HG02938 (cell line): ENCODE data around the gene PSMD3.

Source experiments
- ATAC-seq: cut with Tn5 transposase; IDR thresholded peaks from one replicate; pipeline ENCODE4 v1.9.1; 2021; ENCODE audit warnings: mild to moderate bottlenecking, moderate library complexity; ENCODE audit not compliant: unreplicated experiment

The PSMD3 gene

DNA sequence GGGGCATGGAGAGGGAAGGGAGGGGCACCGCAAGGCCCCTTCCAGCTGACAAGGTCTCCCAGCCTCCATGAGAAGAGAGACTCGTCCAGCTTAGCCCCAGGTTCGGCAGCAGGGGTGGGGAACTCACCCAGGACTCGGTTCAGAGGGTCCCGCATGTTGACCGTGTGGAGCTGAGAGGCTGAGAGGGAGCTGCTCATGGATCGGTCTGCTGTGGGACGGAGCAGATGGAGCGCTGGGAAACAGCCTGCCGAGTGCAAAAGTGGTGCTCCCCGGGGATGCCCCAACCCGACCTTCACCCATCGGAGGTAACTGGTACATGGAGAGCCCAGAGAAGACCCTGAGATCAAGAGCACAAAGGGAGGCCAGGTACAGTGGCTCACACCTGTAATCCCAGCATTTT lies 39.5 kb downstream of the PSMD3 start:
- ATAC-seq = no peak

DNA sequence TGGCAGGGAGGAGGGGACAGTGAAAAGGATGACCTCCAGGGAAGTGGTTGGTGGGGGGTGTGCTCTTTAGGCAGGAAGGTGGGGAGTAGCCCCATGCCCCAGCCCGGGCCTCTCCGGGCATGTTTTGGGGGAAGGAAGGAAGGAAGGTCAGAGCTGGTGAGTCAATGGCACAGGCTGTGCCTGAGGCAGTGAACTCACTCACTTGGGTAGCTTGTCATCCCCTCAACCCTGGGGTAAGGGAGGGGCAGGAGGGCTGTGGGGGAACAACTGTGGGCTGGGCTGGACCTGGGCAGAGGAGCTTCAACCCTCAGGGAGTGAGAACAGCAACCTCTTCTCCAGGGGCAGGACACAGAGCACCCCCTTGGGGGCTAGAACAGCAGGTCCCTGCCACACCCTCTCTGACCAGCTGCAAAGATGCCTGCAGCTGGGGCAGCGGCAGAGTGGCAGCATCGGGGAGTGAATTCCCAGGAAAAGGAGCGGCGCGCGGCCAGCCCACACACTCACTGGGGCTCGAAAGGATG lies 40.9 kb downstream of the PSMD3 start:
- no peak for ATAC-seq

DNA sequence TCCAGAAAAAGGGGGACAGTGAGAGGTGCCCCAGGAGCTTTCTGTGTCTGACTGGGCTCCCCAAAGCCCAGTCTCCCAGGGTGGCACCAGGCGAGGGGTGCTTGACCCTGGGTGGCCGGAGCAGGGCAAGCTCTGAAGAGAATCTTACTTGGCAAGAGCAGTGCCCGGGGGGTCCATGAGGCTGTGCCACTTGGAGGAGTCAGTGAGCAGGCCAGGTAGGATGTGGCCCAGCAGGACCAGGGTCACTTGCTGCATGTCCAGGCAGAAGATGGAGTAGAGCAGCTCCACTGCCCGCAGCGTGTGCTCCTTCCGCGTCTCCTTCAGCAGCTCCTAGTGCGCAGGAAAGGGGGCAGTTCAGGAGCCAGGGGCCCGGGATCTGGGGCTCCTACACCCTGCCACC lies 41.9 kb downstream of the PSMD3 start:
- no peak for ATAC-seq

DNA sequence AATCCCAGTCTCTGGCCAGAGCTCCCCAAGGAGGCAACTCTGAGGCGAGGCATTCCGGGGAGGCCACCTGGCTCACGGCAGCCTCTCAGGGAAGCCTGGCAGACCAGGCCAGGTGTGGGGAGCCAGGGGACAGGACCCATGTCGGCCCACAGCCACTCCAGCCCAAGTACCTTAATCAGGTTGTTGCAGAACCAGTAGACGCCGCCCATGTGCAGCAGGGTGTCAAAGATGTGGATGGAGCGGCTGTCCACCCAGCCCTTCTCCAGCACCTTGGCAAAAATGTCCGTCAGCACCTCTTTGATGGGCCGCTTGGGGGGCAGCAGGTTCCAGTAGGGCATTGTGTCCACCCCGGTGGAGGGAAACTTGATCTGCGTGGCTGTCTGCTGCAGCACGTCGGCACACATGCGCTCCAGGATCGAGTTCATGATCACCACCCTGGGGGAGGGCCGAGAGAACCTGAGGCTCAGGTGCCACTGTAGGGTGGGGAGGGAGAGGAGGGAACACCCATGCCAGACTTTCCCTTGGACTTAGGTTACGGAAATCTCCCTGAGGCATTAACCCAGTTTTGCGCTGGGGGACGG lies 42.4 kb downstream of the PSMD3 start:
- ATAC-seq = no peak

DNA sequence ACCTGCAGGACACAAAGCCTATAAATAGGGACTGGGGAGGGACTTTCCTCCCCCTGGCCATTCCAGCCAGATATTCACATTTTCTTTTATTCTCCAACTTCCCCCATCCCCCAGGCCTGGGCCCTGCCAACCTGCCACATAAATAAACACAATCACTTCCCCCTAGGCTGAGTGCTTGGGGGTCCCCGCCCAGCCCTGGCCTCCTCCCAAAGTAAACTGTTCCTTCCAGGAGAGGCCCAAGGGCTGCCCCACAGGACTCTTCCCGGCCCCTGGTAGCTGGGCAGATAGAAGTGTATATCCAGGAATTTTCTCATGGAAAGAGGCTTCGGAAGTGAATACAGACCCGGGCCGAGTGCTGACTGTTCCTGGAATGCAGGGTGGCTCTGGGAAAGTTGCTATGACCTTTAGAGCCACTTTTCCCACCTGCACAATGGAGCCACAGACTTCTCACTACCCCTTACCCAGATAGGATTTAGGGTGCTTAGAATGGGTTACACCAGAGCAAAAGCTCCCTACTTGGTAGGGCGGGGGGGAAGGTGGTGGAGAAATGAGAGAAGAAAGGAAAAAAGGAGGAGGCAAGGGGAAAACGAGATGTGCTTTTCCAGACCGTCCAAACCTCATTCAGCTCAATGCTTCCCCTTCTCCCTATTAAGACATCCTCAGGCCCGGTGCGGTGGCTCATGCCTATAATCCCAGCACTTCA lies 43.1 kb downstream of the PSMD3 start:
- no peak for ATAC-seq

DNA sequence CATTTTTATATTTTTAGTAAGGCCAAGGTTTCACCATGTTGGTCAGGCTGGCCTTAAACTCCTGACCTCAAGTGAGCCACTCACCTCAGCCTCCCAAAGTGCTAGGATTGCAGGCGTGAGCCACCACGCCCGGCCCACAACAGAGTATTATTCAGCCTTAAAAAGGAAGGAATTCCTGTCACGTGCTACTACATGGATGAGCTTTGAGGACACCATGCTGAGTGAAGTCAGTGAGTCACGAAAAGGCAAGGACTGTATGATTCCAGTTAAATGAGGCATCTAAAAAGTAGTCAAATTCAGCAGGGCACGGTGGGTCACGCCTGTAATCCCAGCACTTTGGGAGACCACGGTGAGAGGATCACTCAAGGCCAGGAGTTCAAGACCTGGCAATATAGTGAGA lies 44.3 kb downstream of the PSMD3 start:
- no peak for ATAC-seq

DNA sequence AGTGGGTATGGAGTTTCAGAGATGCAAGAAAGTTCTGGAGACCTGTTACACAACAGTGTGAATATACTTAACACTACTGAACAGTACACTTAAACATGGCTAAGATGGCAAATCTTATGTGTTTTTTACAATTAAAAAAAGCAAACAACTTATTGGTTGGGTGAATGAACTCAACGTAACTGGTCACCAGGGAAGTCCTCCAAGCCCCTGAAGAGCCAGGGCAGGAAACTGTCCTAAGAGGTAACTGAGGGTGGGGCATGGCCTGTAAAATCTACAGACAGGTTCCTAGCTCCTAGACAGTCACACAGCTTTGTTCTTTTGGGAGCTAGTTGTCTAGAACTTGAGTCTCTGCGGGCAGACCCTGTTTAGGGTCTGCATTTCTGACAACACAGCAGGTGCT lies 45.0 kb downstream of the PSMD3 start:
- ATAC-seq = no peak

DNA sequence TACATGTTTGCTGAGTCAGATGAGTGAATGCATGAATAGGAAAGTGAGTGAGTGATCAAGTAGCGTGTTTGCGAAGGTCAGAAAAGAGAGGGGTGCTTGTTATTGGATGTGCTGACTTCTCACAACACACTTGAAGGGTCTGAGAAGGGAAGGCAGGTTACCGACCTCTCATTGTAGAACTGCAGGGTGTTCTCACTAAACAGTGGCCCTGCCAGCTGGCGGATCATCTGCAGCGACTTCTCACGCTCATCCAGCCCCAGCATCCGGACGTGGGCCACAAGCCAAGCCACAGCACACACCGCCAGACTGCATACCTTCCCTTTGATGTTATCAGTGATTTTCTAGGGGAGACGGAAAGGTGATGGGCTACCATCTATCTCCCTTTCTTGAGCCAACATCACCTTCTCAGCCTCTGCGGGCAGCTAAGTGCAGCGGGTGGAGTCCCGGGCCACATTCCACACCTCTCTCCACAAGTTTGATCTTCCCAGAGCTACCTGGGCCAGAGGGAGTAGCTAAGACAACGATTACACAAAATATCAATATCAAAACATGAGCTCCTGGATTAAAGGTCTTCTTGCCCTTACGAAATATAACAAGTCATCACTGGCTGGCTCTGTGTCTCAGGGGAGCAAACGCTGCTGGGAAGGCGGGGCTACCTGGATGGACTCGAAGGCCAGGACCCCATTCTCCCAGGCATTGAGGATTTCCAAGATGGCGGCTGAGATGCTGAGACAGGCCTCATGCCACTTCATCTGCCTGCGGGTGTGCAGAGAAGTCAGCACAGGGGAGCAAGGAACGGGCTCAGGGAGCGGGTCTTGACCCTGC lies 45.6 kb downstream of the PSMD3 start:
- no peak for ATAC-seq

DNA sequence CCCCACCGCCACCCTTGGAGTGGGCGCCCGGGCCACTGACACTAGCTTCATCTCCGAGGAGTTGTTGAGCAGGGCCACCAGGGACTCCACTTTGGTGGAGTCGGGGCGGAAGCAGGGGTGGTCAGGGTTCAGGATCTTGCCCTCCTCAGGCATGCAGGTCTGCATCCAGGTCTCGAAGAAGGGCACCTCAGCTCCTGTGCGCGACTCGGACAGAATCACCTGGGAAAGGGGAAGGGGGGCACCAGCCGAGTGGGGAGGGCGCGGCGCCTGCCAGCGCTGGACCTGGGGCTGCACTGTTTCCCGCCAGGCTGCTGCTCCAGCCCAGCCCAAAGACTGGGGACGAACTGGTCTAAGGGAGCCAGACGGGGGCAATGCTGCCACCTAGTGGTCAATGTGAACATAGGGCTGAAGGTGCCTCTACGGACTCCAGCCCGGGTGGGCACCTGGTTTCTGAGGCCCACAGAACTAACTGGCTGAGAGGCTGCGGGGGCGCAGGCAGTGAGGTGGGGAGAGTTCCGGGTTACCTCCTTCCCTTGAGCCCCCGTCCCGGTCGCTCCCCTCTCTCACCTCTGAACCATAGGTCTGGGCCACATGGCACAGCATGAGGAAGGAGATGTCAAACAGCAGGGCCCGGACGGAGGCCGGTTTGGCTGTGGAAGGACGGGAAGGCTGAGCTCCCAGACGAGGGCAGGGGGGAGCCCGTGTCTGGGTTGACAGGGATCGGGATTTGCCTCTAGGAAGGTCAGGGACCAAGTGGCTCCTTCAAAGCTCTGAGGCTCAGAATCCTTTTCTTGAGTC lies 46.4 kb downstream of the PSMD3 start:
- ATAC-seq = no peak

DNA sequence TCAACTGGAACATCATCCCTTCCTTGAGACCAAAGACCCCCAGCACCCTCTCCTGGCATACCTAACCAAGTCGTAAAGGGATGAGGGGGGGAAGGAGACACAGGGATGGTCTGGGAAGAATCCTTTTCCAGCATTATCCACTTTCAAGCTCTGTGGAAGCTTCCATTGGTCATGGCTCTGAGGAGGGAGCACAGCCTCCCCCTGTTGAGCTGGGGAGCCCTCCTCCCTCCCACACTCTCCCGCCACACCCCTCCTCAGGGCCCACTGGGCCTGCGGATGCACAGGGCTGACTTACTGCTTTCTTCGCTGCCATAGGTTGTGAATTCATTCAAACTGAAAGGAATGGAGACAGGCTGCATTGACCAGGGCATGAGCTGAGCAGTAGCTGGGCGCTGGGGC lies 47.0 kb downstream of the PSMD3 start:
- no peak for ATAC-seq

DNA sequence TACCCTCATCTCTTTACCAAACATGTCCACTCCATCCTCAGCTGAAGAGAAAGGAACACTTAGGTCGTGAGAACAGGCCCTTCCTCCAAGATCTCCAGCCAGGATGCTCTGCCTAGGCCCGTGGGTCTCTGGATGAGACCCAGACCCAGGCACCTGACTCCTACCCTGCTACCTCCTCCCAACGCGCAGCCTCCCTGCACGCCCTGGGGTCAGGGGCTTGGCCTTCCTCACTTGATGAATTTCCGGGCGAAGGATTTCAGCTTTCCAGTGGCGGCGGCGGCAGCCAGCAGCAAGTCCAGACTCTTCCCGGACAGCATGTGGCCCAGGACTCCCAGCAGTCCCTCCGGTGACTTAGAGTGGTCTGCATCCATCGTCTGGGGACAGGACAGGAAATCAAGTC lies 48.0 kb downstream of the PSMD3 start:
- no peak for ATAC-seq

DNA sequence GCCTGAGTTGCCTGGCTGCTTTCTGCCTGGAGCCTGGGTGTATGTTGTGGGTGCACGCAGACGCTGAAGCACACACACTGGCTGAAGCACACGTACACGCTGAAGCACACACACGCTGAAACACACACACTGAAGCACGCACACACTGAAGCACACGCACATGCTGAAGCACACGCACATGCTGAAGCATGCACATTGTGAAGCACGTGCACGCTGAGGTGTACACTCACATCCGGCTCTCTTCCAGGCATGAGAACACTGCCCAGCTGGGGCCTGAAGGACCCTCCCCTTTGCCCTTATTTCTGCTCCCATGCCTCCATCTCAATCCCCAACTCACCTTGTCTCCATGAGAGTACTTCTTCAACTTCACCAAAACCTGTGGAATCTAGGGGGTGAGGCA lies 51.1 kb downstream of the PSMD3 start:
- ATAC-seq = no peak

DNA sequence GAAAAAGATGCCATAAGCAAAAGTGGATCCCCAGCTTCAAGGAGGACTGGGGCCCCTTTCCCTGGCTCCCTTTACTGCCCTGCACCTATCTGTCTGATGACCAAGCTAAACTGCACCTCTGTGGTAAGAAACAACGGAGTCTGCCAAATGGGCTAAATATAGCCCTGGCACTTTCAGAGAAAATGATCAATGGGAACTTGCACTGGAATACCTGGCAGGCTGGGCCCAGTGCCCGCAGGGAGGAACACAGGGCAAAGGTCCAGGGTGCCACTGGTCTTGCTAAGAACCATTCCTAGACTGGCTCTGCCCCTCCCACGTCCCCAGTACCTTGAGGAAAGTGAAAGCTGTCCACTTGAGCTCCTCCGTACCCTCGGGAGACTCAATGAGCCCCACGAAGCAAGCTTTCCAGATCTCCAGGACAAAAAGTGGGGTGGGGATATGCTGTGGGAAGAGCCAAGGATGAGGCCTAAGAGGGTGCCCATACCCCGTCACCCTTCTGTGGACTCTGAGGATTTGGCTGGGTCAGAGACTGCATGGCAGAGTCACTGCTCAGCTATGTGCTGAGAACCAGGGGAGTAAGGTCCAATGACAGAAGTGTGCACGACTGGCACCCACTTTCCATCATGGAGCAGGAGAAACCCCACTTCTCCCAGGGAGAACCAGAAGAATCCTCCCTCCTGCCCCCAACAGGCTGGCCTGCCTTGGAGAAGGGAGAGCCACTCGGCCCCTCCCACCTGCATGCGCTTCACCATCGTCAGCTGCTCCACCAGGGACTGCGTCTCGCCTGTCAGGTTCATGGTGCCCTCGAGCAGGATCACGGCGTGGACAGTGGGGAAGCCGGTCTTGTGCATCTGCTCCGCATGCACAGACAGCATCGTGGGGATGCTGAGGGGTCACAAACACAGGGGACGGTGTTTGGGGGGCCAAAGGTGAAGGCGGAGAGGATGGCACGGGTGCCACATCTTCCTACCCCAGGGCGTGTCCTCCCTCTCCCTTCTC lies 52.0 kb downstream of the PSMD3 start:
- no peak for ATAC-seq

DNA sequence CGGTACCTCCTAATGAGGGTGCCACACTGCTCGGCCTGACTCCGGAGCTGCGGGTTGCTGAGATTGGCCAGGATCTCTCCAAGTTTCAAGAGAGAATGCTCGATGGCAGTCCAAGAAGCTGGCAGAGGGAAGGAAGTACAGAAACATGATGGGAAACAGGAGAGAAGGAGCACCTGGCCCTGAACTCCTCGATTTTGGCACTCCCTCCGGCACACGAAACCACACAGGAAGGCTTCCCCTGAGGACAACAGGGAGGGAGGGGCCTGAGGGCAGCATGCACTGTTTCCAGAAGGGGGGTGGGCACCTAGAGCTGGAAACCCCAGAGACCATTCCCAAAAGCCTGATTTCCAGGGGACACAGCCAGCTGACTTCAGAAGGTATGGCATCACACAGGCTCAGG lies 52.7 kb downstream of the PSMD3 start:
- no peak for ATAC-seq

DNA sequence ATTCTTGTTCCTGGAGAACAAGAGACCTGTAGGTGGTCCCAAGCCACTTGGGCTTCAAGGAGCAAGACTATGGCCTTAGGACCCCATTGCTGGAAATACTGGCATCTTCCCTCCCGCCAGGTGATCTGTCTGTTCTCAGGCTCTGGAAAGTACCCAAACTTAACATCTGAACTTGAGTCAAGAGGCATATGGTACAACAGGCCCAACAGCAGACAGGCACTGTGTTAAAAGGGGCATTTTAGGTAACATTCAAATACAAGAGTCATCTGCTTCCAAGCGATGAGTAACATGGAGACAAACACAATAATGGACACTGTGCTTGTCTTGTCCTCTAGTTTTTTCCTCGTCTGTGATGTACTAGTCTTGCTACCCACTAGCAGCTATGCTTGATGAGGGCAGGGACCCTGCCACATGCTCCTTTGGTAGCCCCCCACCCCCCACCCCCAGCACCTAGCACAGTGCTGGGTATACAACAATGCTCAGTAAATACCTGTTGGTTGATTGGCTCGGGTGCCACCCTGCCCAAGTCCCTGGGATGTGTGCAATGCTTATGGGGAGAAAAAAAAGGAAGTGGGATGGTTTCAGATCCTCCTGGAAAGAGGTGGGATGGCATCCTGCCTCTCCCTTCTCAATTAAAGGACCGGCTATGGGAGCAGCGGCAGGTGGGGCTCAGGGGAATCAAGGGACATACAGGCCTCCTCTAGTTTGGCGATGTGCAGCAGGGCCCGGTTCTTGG lies 54.0 kb downstream of the PSMD3 start:
- no peak for ATAC-seq

DNA sequence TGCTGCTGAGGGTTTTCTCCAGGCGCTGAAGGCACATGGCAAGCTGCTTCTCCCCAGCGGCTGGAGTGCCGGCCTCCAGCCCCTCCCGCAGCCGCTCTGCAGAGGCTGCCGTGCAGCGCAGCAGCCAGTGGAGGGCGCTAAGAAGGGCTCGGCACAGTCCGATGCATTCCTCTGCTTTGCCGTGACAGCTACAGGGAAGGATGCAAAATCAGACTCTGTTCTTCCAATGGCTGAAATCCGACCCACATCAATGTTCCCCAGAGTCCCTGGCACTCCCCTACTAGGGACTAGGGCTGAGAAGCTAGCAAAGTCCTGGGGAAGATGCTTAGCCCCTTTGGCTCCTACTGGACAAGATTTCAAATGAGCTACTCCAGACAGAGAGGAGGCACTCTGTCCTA lies 54.6 kb downstream of the PSMD3 start:
- ATAC-seq = no peak

DNA sequence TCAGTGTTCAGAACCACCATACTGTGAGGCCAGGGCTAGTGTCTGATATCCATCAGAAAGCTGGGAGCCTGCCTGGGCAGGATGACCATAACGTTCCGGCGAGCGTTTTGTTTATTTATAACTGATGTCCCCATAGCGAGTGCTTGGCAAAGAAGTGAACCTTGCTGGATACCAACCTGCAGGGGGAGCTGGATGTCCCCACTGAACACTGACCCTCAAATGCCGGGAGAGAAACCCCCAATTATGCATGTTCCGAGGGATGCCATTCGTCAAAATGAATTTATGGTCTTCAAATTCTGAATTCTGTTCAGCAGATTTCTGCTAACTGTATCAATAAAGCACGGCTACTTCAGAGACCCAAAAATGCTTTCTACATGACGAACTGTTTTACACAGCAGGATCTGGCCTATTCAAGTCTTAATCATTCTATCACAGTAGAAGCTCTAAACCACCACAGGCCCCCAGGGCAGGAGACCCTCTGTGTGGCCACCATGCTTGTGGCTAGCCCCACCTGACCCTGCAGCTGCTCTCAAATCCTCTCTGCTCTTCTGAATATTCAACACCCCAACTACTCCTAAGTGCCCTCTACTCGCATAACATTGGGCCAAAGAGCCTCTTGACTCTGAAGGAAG lies 58.4 kb downstream of the PSMD3 start:
- ATAC-seq = no peak

DNA sequence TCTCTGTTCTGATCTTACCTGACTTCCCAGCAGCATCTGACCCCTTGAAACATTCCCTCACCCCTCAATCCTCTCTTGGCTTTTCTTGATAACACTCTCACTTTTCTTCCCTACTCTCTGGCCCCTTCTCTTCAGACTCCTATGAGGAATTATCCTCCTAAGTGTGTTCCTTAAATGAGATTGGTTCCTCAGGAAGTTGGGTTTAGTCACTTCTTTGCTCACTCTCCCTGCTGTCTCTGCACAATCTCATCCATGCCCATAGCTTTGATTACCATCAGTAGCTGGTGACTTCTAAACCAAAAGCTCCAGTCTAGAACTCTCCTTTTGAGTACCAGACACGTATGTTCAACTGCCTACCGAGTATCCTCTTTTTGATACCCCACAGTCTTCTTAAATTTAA lies 60.6 kb downstream of the PSMD3 start:
- no peak for ATAC-seq
